PC-9 (cell line): ENCODE results near the gene TPP1. TPM values are rescaled to one million over a fixed set of nuclear protein-coding genes. Genes with fewer than 3 reads are reported as not detected.

ENCODE experiments used
- BruUV-seq: library from RNA; stranded (reverse); fragments of 400-500 nt; replicated peaks from 2 replicates; lab custom pipeline; 2021; lab: Mats Ljungman, UMichigan
- CTCF ChIA-PET: fragments of 300-600 bp; sonication (Branson Sonifier 250); formaldehyde crosslinking; loops from one replicate; lab custom pipeline; 2022; ENCODE audit warnings: antibody characterized with exemption; lab: Charles Lee
- POLR2A ChIA-PET: fragments of 300-600 bp; sonication (Branson Sonifier 250); formaldehyde crosslinking; loops from one replicate; lab custom pipeline; 2022; ENCODE audit warnings: antibody characterized with exemption; ENCODE audit not compliant: unreplicated experiment; lab: Charles Lee
- DNase-seq, 2 experiments: peaks; one replicate each; pipeline versions ENCODE4 v3.0.0 to v3.0.0-alpha.2; 2015 to 2022; ENCODE audit warnings: mixed read lengths in 1 of 2
- H2AFZ ChIP-seq: fragments of 200-600 bp; sonication (generic); 2 replicates; pipeline ENCODE4 v1.8.1; 2017; ENCODE audit warnings: antibody characterized with exemption
- H3F3A ChIP-seq: fragments of 200-600 bp; sonication (generic); 2 replicates; pipeline ENCODE4 v1.8.1; 2017; ENCODE audit warnings: antibody characterized with exemption, mild to moderate bottlenecking, low read depth; ENCODE audit not compliant: insufficient read depth
- H3K27ac ChIP-seq: fragments of 200-600 bp; sonication (generic); 2 replicates; pipeline ENCODE4 v1.6.1; 2016; ENCODE audit warnings: mixed run types
- H3K27me3 ChIP-seq: fragments of 200-600 bp; sonication (generic); 2 replicates; pipeline ENCODE4 v1.6.1; 2016; ENCODE audit warnings: low read depth, mixed run types; ENCODE audit not compliant: insufficient read depth
- H3K36me3 ChIP-seq: fragments of 200-600 bp; sonication (generic); 2 replicates; pipeline ENCODE4 v1.6.1; 2016; ENCODE audit warnings: low read depth, mixed run types
- H3K4me1 ChIP-seq: fragments of 200-600 bp; sonication (generic); replicated peaks from 2 replicates; pipeline ENCODE4 v1.6.1; 2016; ENCODE audit warnings: mixed run types; ENCODE audit not compliant: insufficient read depth
- H3K4me2 ChIP-seq: fragments of 200-600 bp; sonication (generic); 2 replicates; pipeline ENCODE4 v1.6.1; 2017; ENCODE audit warnings: mixed run types
- H3K4me3 ChIP-seq: fragments of 200-600 bp; sonication (generic); 2 replicates; pipeline ENCODE4 v1.6.1; 2016; ENCODE audit warnings: mixed run types
- H3K79me2 ChIP-seq: fragments of 200-600 bp; sonication (generic); 2 replicates; pipeline ENCODE4 v1.6.1; 2017; ENCODE audit warnings: low read depth, mixed run types
- H3K9me2 ChIP-seq: fragments of 200-600 bp; sonication (generic); 2 replicates; pipeline ENCODE4 v1.8.1; 2017; ENCODE audit warnings: mild to moderate bottlenecking; ENCODE audit not compliant: insufficient read depth
- H3K9me3 ChIP-seq: fragments of 200-600 bp; sonication (generic); 2 replicates; pipeline ENCODE4 v1.8.1; 2016; ENCODE audit warnings: low read depth; ENCODE audit not compliant: insufficient read depth
- H4K20me1 ChIP-seq: fragments of 200-600 bp; sonication (generic); 2 replicates; pipeline ENCODE4 v1.8.1; 2017; ENCODE audit not compliant: insufficient read depth
- CTCF ChIP-seq: fragments of 200-600 bp; sonication (generic); conservative IDR thresholded peaks from 2 replicates; pipeline ENCODE4 v1.6.1; 2017; ENCODE audit warnings: mixed run types, antibody characterized with exemption, mild to moderate bottlenecking, moderate library complexity
- EZH2 ChIP-seq: fragments of 200-600 bp; sonication (generic); IDR thresholded peaks from 2 replicates; pipeline ENCODE4 v1.8.0; 2017; ENCODE audit warnings: antibody characterized with exemption, low read depth
- intact Hi-C: fragments of 100-400 bp; cut with micrococcal nuclease; formaldehyde crosslinking; loops from one replicate; pipeline ENCODE4 v1.10.0; 2022; ENCODE audit not compliant: unreplicated experiment
- total RNA-seq: library from RNA; stranded (reverse); gene quantifications from 2 replicates; pipeline ENCODE4 v1.2.3, GENCODE V29; 2021

Gene TPP1
- total RNA-seq, 1 experiment from 2014 or later = 31.4 TPM

GRCh38 chr11:6642957-6643356 is 23.7 kb upstream of the TPP1 start:
- no peaks in the 10 kb centered on the region for H3K9me2 ChIP-seq
- no peaks in the 10 kb centered on the region for H3K9me3 ChIP-seq
- ChIA-PET CTCF (no interaction called here), POLR2A (no interaction called here)
- H4K20me1 ChIP-seq = no peaks in the 10 kb centered on the region
- H3K27ac ChIP-seq = no peak overlapping the region
- no peak overlapping the region for H2AFZ ChIP-seq
- H3K79me2 ChIP-seq = no peaks in the 10 kb centered on the region
- H3K4me3 ChIP-seq = no peak overlapping the region
- intact Hi-C loops = no loop called here
- no peak for DNase-seq
- H3K4me2 ChIP-seq = no peak overlapping the region
- BruUV-seq = no TSS peak
- no peaks in the 10 kb centered on the region for H3K27me3 ChIP-seq
- no peaks in the 10 kb centered on the region for H3K4me1 ChIP-seq
- no peaks in the 10 kb centered on the region for H3K36me3 ChIP-seq
- TF ChIP-seq EZH2 (no peak), CTCF (no peak)
- no peaks in the 10 kb centered on the region for H3F3A ChIP-seq

- ChIA-PET CTCF (no interaction called here), POLR2A (no interaction called here)
- BruUV-seq = no TSS peak
- no peak overlapping the region for H3K27ac ChIP-seq
- H3K27me3 ChIP-seq = no peaks in the 10 kb centered on the region
- no peaks in the 10 kb centered on the region for H3K36me3 ChIP-seq
- H3K4me2 ChIP-seq = no peak overlapping the region
- no peak overlapping the region for H3K4me3 ChIP-seq
- H2AFZ ChIP-seq = no peak overlapping the region
- H3K79me2 ChIP-seq = no peaks in the 10 kb centered on the region
- intact Hi-C loops = no loop called here
- DNase-seq = no peak
- no peaks in the 10 kb centered on the region for H4K20me1 ChIP-seq
- no peaks in the 10 kb centered on the region for H3K9me2 ChIP-seq
- no peaks in the 10 kb centered on the region for H3K9me3 ChIP-seq
- H3K4me1 ChIP-seq = no peaks in the 10 kb centered on the region; the same call in 1 of the 2 replicates
- TF ChIP-seq EZH2 = no peak
- no peak for TF ChIP-seq CTCF
- no peaks in the 10 kb centered on the region for H3F3A ChIP-seq
These were observed 21.9 kb upstream of the TPP1 start for GRCh38 chr11:6640985-6641701.

- H3K27me3 ChIP-seq = no peaks in the 10 kb centered on the region
- H2AFZ ChIP-seq = no peak overlapping the region
- intact Hi-C loops = no loop called here
- H3K36me3 ChIP-seq = no peaks in the 10 kb centered on the region
- no peaks in the 10 kb centered on the region; the same call in 1 of the 2 replicates for H3K4me1 ChIP-seq
- no TSS peak for BruUV-seq
- POLR2A ChIA-PET = no interaction called here
- H3K9me2 ChIP-seq = no peaks in the 10 kb centered on the region
- H3F3A ChIP-seq = no peaks in the 10 kb centered on the region
- no peak for TF ChIP-seq EZH2
- no peak overlapping the region for H3K27ac ChIP-seq
- DNase-seq = no peak
- H3K9me3 ChIP-seq = no peaks in the 10 kb centered on the region
- H4K20me1 ChIP-seq = no peaks in the 10 kb centered on the region
- no peak overlapping the region for H3K4me3 ChIP-seq
- H3K4me2 ChIP-seq = no peak overlapping the region
- no peaks in the 10 kb centered on the region for H3K79me2 ChIP-seq
- CTCF ChIA-PET = no interaction called here
These were observed 21.1 kb upstream of the TPP1 start for GRCh38 chr11:6640036-6640984.
